H1 (cell line): ENCODE data around the gene ARCN1.

ENCODE experiments used
- CTCF ChIP-seq, 3 experiments: IDR thresholded peaks; 1 replicate in 2 of 3; 2 replicates in 1 of 3; pipeline versions ENCODE4 v1.5.1 to v1.6.1; 2011; ENCODE audit warnings: low read length in 3 of 3, mild to moderate bottlenecking in 3 of 3, inconsistent platforms in 2 of 3, low read depth in 1 of 3, moderate library complexity in 1 of 3; ENCODE audit not compliant: insufficient read depth in 1 of 3; ENCODE audit errors: control extremely low read depth in 1 of 3
- JUN ChIP-seq: IDR thresholded peaks from 2 replicates; pipeline ENCODE4 v1.6.1; 2011; ENCODE audit warnings: low read depth, mild to moderate bottlenecking, improper control_type of control experiment, low read length

- TF ChIP-seq JUN (no peak), CTCF (IDR thresholded peaks at IDR 0.05; ENCODE audit: control extremely low read depth in 1 of 3, insufficient read depth in 1 of 3, low read depth in 1 of 3, low read length in 3 of 3) (no peak)
Measured at GRCh38 chr11:118530180-118530682, 42.0 kb upstream of the ARCN1 start.
